GM10266 (cell line): ENCODE data around the gene MYL3.
A peak's percentile ranks its signal among the peaks of the same experiment; 100 is the strongest.

ENCODE experiments used
- DNase-seq: peaks from one replicate; pipeline ENCODE4 v3.0.0; 2012; ENCODE audit errors: extremely low spot score
- TF ChIP-seq, protein P1 (sequence below): IDR thresholded peaks from 2 replicates; pipeline ENCODE4 v1.5.1; 2012; ENCODE audit warnings: mild to moderate bottlenecking, low read depth; ENCODE audit not compliant: control insufficient read depth, insufficient read depth; ENCODE audit errors: missing control alignments

The MYL3 gene

GRCh38 chr3:46903341-46904302 is 40.4 kb upstream of the MYL3 start:
- no peak for DNase-seq
- TF ChIP-seq, protein P1, sequence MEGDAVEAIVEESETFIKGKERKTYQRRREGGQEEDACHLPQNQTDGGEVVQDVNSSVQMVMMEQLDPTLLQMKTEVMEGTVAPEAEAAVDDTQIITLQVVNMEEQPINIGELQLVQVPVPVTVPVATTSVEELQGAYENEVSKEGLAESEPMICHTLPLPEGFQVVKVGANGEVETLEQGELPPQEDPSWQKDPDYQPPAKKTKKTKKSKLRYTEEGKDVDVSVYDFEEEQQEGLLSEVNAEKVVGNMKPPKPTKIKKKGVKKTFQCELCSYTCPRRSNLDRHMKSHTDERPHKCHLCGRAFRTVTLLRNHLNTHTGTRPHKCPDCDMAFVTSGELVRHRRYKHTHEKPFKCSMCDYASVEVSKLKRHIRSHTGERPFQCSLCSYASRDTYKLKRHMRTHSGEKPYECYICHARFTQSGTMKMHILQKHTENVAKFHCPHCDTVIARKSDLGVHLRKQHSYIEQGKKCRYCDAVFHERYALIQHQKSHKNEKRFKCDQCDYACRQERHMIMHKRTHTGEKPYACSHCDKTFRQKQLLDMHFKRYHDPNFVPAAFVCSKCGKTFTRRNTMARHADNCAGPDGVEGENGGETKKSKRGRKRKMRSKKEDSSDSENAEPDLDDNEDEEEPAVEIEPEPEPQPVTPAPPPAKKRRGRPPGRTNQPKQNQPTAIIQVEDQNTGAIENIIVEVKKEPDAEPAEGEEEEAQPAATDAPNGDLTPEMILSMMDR: no peak

DNA sequence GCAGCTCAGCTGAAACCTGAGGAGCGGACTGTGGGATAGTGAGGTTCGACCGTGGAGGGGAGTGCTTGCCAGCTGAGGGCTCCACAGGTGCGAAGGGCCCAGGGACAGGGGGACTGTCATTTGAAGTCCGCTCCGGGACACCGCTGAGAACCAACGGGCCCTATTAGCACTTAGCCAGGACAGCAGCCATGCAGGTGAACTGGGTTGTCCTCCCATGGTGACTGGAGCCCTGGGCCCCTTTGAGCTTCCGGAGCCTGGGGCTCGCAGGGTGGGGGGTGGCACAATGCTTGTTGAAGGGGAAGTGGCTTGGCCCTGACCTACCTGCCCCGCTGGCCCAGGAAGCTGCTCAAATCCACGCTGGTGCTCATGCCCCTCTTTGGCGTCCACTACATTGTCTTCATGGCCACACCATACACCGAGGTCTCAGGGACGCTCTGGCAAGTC is 39.0 kb upstream of the MYL3 start:
- no peak for DNase-seq
- TF ChIP-seq, protein P1: no peak

GRCh38 chr3:46901591-46902187 is 38.4 kb upstream of the MYL3 start:
- TF ChIP-seq, protein P1: no peak
- DNase-seq: no peak

DNA sequence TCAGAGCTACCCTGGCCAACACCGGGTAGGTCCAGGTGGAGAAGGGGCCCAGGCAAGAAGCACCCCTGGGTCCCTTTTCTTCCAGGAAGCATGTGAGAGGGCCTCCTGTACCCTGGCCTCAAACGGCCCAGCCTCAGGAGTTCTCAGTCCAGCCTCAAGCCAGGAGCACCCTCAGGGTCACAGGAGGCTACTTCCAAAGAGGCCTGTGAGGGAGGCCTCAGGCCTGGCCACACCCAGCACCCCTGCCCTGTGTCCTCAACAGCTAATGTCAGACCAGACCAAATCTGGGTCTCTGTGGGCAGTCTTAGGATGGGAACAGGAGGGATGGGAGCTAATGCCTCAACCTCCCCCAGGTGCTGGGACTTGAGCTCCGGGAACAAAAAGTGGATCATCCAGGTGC is 37.8 kb upstream of the MYL3 start:
- TF ChIP-seq, protein P1: no peak
- DNase-seq: no peak

- TF ChIP-seq, protein P1: no peak
- DNase-seq: peak; percentile 17
These were observed 37.1 kb upstream of the MYL3 start for GRCh38 chr3:46900356-46900755.

DNA sequence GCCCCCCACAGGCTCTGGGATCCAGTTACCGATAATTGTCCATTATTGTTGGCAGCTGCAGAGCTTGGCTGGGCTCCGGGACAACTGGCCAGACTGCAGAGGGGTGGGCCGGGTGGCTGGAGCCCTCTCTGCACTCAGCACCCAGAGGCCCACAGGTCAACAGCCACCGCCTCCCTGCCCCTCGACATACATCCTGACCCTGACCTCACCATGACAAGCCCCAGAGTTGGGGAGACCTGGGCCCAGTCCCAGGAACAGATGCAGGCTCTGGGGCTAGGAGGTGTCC is 36.7 kb upstream of the MYL3 start:
- DNase-seq: no peak
- TF ChIP-seq, protein P1: no peak
